Stimulated activated CD8-positive, alpha-beta memory T cell treated with anti-CD3 and anti-CD28 coated beads, Interleukin-2, amount 100 ng/mL, for 48 hours (primary cell): ENCODE data around the gene MAPKAP1.
A peak's percentile ranks its signal among the peaks of the same experiment; 100 is the strongest.

Experiments used
- DNase-seq, 2 donors: peaks; one replicate each; pipeline ENCODE4 v3.0.0-alpha.2; 2020; ENCODE audit warnings: low read depth in 2 of 2

MAPKAP1 gene

GRCh38 chr9:125706651-125707471, at the start of gene MAPKAP1:
TSS of gene MAPKAP1 (minus strand) at chr9:125707208. CDS start at chr9:125672574, 34,634 bp downstream.
- peak; percentile 91 to 97 for DNase-seq

- DNase-seq = no peak
Measured at GRCh38 chr9:125756518-125756917, 49.5 kb upstream of the MAPKAP1 start.

- DNase-seq = no peak
Measured at GRCh38 chr9:125755340-125755739, 48.3 kb upstream of the MAPKAP1 start.

GRCh38 chr9:125754096-125754495, 47.1 kb upstream of the MAPKAP1 start:
- DNase-seq = no peak

DNA sequence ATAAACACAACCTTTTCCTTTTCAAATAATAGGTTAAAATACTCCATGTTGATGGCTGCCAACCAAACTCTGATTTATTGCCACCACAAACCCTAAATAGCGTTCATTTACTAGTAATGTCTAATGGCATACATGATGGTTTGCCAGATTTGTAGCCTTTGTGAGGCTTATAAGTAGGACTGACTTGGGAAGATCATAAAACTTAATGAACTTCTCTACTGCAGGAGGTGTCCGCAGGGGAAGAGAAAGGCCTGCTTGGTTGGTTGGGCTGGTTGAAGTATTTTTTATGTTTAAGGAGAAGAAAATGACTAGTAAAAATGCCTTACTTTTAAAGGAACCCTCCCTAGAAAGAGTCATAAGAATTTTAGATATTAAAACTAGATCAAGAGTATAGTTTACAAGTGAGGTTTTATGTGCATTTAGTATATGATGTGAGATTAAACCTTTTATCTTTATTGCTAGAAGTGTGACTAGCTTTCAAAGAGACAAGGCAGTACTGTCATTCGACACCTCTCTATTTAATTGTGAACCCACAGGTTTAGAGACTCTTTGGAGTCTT, 45.1 kb upstream of the MAPKAP1 start:
- DNase-seq = no peak

- no peak for DNase-seq
Measured at GRCh38 chr9:125750627-125751011, 43.6 kb upstream of the MAPKAP1 start.

DNA sequence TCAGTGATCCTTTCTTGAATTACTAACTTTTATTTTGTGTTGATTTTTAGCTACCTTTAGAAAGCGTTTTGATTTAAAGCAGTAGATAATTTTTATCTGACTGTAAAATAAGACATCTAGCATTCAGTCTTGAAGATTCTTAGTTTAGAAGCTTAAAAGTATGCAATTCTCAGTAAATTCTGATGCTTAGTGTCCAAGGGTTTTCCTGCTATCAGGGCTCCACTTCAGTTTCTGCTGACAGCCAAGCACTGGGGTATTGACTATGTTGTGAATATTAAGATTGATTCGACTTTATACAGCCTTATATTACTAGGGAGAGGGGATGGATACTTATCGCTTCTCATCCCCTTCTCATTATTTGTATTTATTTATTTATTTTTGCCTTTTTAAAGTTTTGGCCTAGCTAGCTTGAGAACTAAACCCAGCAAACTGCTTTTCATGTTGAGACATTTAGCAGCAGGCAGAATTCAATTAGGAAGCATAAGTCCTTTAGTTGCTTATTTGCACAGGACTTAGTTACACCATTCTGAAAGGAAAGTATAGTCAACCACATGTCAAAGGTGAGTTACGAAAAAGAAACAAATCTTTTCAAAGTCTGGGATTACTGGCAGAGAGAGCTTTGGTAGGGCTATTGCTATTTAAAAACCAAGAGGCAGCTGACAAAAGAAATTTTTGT, 43.1 kb upstream of the MAPKAP1 start:
- DNase-seq = no peak

- DNase-seq = no peak
Measured at GRCh38 chr9:125749287-125749935, 42.4 kb upstream of the MAPKAP1 start.

DNA sequence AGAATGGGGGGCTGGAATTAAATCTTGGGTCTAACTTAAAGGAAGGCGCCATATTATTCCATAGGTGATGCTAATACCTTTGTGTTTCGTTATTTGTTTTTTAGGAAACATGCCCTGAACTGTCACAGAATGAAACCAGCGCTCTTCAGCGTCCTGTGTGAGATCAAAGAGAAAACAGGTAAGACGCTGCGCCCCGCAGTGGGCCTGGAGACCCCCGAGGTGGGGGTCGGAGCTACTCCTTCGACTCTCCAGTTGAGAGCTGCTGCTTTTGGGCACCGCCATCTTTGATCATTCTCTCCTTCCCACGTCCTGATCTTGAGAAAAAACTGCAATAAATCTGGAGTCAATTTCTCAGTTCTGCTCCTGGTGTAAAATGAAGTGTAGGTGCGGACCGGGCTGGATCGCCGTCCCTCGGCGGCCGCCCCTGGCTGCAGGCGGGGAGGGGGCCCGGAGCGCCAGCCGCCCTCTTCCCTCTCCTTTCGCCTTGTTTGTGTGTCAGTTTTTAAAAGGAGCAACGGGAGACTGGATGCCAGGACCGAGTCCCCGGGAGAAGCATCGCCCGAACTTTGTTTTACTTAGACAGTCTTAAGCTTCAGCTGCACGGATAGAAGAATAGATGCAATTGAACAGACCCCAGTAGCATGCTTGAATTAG, 41.6 kb upstream of the MAPKAP1 start:
- no peak for DNase-seq

DNA sequence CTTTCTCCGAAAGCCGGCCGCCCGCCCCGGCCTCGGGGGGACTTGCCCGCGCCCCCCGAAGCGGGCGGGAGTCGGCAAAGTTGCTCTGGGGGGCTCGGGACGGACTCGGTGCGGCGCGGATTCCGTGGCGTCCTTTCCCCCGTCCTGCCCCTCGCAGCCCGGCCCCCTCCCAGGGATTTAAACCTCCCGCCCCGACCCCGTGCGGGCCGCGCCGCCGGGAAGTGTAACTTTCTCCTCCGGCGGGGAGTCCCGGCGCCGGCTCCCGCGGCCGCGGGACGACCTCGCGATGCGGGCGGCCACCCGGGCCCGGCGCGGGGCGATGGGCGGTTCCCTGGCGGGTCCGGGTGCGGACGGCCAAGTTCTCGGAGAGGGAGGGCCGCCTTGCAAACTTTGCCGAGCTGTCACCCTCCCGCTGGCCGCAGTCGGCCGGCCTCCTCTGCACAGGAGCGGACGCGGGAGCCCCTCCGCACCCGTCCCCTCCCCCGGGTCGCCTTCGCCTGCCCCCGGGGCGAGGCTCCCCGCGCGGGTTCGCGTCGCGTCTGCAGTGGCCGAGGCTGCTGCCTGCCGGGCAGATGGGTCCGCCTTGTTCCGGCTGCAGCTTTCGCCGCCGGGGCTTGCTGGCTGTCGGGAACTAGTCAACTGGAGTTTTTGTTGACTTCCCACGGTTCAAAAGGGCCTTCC, 40.9 kb upstream of the MAPKAP1 start:
- peak; percentile 8 to 13 for DNase-seq

GRCh38 chr9:125747053-125747764, 40.2 kb upstream of the MAPKAP1 start, which contains the start of gene PBX3:
TSS of gene PBX3 (plus strand) at chr9:125747373.
- DNase-seq = peak; percentile 17 to 19

DNA sequence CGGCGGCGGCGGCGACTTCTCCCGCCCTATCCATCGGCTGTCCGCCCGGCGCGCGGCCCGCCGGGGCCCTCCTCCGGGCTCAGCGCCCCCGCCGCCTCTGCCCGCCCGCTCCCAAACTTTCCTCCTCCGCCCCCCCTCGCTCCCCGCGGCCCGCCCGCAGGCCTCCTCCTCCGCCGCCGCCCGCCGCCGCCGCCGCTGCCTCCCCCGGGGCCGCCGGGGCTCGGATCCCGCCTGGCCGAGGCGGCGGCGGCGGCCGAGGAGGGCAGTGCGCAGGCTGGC, 39.7 kb upstream of the MAPKAP1 start:
- DNase-seq = no peak

DNA sequence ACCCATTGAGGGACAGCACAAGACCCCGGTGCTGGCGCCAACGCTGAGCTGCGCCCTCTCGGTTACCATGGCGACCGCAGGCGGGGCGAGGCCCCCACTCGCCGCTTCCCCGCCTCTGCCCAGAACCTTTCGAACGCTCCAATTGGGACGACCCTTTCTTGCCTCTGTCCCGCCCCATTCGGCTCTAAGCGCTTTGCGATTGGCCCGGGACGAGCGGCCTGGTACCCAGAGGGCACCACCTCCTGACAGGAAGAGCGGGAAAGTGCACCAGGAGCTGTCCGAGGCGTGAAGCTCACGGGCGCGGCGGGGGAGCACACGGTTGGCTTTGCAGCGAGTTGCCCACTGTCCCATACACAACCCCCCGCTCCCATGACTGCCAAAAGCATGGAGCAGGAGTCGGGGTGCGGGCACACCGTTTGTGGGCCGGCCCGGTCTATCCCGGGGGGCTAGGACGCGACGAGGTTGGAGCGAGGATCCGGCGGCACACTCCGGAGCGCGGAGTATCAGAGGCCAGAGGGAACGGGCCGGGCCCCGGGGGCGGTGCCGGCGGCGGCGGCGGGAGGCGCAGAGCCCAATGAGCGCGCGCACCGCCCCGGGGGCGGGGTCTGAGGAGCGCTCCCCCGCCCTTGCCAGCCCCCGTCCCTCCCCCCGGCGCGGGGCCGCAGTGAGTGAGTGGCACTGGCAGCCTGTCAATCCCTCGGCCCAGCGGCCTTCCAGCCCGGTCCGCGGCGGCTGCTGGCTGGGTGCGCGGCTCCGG, 39.2 kb upstream of the MAPKAP1 start:
- peak; percentile 86 to 92 for DNase-seq

DNA sequence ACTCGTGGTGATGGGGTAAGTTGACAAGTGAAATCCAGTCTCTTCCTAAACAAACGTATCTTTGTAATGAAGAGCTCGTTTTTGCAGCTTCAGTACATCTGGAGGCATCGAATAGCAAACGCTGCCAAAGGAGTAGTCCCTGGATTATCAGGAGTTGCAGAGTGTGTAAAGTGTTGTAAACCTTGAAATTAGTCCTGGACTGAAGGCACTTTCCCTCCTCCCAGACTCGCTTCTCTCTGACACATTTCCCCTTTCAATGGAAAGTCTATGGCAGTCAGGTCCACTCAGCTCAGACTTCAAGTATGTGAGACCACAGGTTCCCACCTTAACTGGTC, 38.6 kb upstream of the MAPKAP1 start:
- no peak for DNase-seq

DNA sequence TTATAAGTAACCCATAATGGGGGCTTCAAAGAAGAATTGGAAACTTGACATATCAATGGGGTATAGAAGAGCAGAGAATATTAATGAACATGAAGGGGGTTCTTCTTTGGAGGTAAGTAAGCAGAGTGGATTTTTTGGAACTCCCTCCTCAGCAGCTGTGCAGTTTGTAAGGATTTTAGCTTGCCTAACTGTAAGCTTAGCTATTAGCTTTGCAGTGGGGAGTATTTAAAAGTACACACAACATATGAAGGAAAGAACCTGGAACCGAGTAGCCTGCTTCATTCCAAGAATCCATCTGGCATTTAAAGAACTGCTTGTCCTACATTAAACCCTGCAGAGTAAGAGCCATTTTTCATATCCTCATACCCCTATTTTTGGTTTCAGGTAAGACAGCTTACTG, 38.0 kb upstream of the MAPKAP1 start:
- DNase-seq = no peak

DNA sequence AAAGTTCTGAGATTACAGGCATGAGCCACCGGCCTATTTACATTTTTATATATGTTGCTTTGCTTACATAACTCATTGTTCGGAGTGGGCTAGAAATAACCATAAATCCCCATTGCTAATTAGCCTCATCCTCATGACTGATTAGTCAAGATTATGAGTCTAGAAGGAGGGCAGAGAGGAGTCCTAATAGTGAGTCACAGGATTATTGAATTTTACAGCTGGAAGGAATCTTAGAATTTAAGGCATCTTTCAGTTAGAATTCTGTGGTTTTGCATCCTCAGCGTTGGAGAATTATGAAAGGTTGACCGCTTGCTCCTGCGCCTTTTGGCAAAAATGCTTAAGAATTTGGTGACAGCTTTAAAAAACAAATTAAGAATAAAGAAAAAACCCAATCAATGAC, 37.6 kb upstream of the MAPKAP1 start:
- no peak for DNase-seq

DNA sequence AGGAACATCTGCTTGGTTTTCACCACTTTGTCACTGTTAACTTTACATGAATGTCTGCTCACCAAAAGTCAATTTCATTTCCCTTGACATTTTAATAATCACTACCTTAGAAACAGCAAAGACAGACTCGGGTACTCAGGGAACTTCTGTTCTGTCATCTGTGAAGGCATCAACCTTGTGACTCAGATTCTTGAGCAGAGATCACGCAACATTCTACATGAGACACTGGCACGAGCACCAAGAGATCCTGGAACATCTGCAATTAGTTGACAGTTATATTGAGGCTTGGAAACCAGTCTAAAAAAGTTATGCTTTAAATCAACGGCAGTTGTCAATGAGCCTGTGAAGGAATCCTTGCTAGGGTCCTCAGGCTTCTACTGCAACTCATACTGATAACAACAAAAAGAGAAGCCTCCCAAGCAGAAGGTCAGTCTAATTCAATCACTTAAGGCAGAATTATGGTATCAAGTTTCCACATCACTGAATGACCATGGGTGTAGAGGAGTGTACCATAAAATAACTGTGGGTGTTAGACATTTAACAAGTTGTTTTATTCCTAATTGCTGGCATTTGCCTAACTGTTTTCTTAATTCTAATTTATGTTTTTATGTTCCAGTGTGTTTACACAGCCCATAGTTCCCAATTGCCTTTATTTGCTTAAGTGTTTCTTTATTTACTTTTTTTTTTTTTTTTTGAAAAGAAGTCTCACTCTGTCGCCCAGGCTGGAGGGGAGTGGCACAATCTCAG, 36.8 kb upstream of the MAPKAP1 start:
- no peak for DNase-seq

- DNase-seq = no peak
Measured at GRCh38 chr9:125742657-125743056, 35.6 kb upstream of the MAPKAP1 start.

GRCh38 chr9:125739436-125739835, 32.4 kb upstream of the MAPKAP1 start:
- DNase-seq = no peak

- no peak for DNase-seq
Measured at GRCh38 chr9:125732562-125732961, 25.6 kb upstream of the MAPKAP1 start.
